ENCODE data around the gene NRXN3. TPM values are rescaled to one million over a fixed set of nuclear protein-coding genes. Genes with fewer than 3 reads are reported as not detected.

The NRXN3 gene
- total RNA-seq, 5 donors from 2014 or later (not counting 1 experiment from before 2014, with no cell fraction given): not detected

DNA sequence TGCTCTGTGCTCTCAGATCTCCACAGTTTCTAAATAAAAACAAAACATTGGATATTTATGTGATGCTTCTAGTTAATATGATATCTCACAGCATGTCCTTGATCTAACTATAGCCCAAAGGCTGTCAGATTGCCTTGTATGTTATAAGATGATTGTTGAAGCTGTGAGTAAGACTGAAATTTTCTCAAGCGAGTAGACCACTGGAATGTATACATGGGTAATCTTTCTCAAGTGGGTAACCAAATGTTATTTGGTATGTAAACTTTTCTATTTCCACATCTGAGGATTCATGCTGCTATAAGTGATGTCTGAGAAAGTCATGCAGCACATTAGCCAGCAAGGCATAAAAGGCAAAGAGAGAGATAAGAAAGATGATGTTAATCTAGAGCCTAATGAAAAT, 886.7 kb downstream of the NRXN3 start:
- no peak overlapping the region for H3K4me3 Mint-ChIP-seq
- 80% methylated on average over 1 of the region's 1 CpG for WGBS (ENCODE audit: insufficient coverage)
- peaks cover 0 to 15% (median 9%) of the 10 kb centered on the region in 3 donors for H3K9me3 Mint-ChIP-seq
- no peak overlapping the region for H3K4me3 ChIP-seq (ENCODE audit: control insufficient read depth in 1 of 2, extremely low read depth in 1 of 2, low read length in 1 of 2)
- H3K4me1 ChIP-seq (ENCODE audit: control insufficient read depth in 1 of 2, extremely low read depth in 1 of 2, insufficient read depth in 2 of 2, low read length in 2 of 2): no peaks in the 10 kb centered on the region
- no peak for DNase-seq
- no peaks in the 10 kb centered on the region for H3K36me3 Mint-ChIP-seq
- H3K9me3 ChIP-seq: no peaks in the 10 kb centered on the region
- ATAC-seq (replicated peaks in 1 of 4): no peak
- H3K27me3 Mint-ChIP-seq: no peaks in the 10 kb centered on the region
- no peaks in the 10 kb centered on the region for H3K27me3 ChIP-seq (replicated peaks in 1 of 2; ENCODE audit: control insufficient read depth in 2 of 2, extremely low read depth in 1 of 2, insufficient read depth in 2 of 2, low read length in 1 of 2)
- H3K27ac ChIP-seq (ENCODE audit: low read length): no peak overlapping the region
- POLR2A ChIA-PET: no interaction called here
- CTCF ChIA-PET: interaction anchor here in 1 of 2 donors (0.9 kb wide), 1 partner anchor 123 kb away, joined by 5 read pairs; no protein-coding TSS in a partner anchor
- H3K27ac Mint-ChIP-seq: no peak overlapping the region
- H3K4me1 Mint-ChIP-seq: no peaks in the 10 kb centered on the region
- no peaks in the 10 kb centered on the region for H3K36me3 ChIP-seq (ENCODE audit: control insufficient read depth in 2 of 2, extremely low read depth in 1 of 2, insufficient read depth in 1 of 2, low read length in 1 of 2)

- no peak overlapping the region for H3K4me3 Mint-ChIP-seq
- ChIA-PET CTCF (interaction anchor here in 1 of 2 donors (0.9 kb wide), 1 partner anchor 123 kb away, joined by 5 read pairs; no protein-coding TSS in a partner anchor), POLR2A (no interaction called here)
- Histone ChIP-seq H3K36me3 (ENCODE audit: control insufficient read depth in 2 of 2, extremely low read depth in 1 of 2, insufficient read depth in 1 of 2, low read length in 1 of 2) (no peaks in the 10 kb centered on the region), H3K27me3 (replicated peaks in 1 of 2; ENCODE audit: control insufficient read depth in 2 of 2, extremely low read depth in 1 of 2, insufficient read depth in 2 of 2, low read length in 1 of 2) (no peaks in the 10 kb centered on the region), H3K4me1 (ENCODE audit: control insufficient read depth in 1 of 2, extremely low read depth in 1 of 2, insufficient read depth in 2 of 2, low read length in 2 of 2) (no peaks in the 10 kb centered on the region), H3K9me3 (no peaks in the 10 kb centered on the region), H3K4me3 (ENCODE audit: control insufficient read depth in 1 of 2, extremely low read depth in 1 of 2, low read length in 1 of 2) (no peak overlapping the region), H3K27ac (ENCODE audit: low read length) (no peak overlapping the region)
- H3K27ac Mint-ChIP-seq: no peak overlapping the region
- ATAC-seq (replicated peaks in 1 of 4) (no peak), DNase-seq (no peak)
- H3K4me1 Mint-ChIP-seq: no peaks in the 10 kb centered on the region
- peaks cover 0 to 15% (median 9%) of the 10 kb centered on the region in 3 donors for H3K9me3 Mint-ChIP-seq
- H3K36me3 Mint-ChIP-seq: no peaks in the 10 kb centered on the region
- no peaks in the 10 kb centered on the region for H3K27me3 Mint-ChIP-seq
- no CpG with 5 or more reads among the region's 2 CpGs for WGBS (ENCODE audit: insufficient coverage)
Measured at GRCh38 chr14:79057333-79057732, 887.2 kb downstream of the NRXN3 start.

DNA sequence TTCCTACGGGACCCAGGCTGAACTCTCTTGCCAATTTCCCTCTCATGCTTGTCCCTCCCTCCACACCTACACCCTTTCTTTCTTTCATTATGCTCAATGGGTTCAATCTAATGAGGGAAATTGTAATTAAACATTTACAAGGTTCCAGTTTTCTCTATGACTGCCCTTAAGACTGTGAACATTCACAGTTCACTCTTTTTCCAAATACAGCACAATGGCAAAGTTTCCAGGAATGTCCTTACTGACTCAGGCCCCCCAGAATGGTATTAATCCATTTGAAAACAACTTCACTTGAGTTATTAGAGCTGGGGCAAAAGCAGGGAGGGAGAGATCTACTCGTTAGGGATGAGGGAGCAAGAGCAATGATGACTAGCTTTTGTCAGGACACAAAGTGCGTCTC, 892.1 kb downstream of the NRXN3 start:
- no CpG with 5 or more reads among the region's 3 CpGs for WGBS (ENCODE audit: insufficient coverage)
- H3K9me3 Mint-ChIP-seq: peaks cover 0 to 9% (median 9%) of the 10 kb centered on the region in 3 donors
- ChIA-PET POLR2A (no interaction called here), CTCF (no interaction called here)
- no peaks in the 10 kb centered on the region for H3K36me3 ChIP-seq (ENCODE audit: control insufficient read depth in 2 of 2, extremely low read depth in 1 of 2, insufficient read depth in 1 of 2, low read length in 1 of 2)
- ATAC-seq (replicated peaks in 1 of 4) (no peak), DNase-seq (no peak)
- H3K27ac ChIP-seq (ENCODE audit: low read length): no peak overlapping the region
- no peaks in the 10 kb centered on the region for H3K4me1 Mint-ChIP-seq
- no peak overlapping the region for H3K4me3 ChIP-seq (ENCODE audit: control insufficient read depth in 1 of 2, extremely low read depth in 1 of 2, low read length in 1 of 2)
- no peaks in the 10 kb centered on the region for H3K27me3 Mint-ChIP-seq
- no peaks in the 10 kb centered on the region for H3K4me1 ChIP-seq (ENCODE audit: control insufficient read depth in 1 of 2, extremely low read depth in 1 of 2, insufficient read depth in 2 of 2, low read length in 2 of 2)
- H3K4me3 Mint-ChIP-seq: no peak overlapping the region
- H3K27ac Mint-ChIP-seq: no peak overlapping the region
- H3K9me3 ChIP-seq: no peaks in the 10 kb centered on the region
- H3K36me3 Mint-ChIP-seq: no peaks in the 10 kb centered on the region
- H3K27me3 ChIP-seq (replicated peaks in 1 of 2; ENCODE audit: control insufficient read depth in 2 of 2, extremely low read depth in 1 of 2, insufficient read depth in 2 of 2, low read length in 1 of 2): no peaks in the 10 kb centered on the region

GRCh38 chr14:79064214-79064613, 894.0 kb downstream of the NRXN3 start:
- WGBS (ENCODE audit: insufficient coverage): 20% methylated on average over 1 of the region's 2 CpGs
- H3K4me1 ChIP-seq (ENCODE audit: control insufficient read depth in 1 of 2, extremely low read depth in 1 of 2, insufficient read depth in 2 of 2, low read length in 2 of 2): no peaks in the 10 kb centered on the region
- no peaks in the 10 kb centered on the region for H3K27me3 ChIP-seq (replicated peaks in 1 of 2; ENCODE audit: control insufficient read depth in 2 of 2, extremely low read depth in 1 of 2, insufficient read depth in 2 of 2, low read length in 1 of 2)
- ChIA-PET CTCF (interaction anchor here in 1 of 2 donors (0.6 kb wide), 1 partner anchor 17 kb away, joined by 3 read pairs; no protein-coding TSS in a partner anchor), POLR2A (no interaction called here)
- no peak overlapping the region for H3K4me3 ChIP-seq (ENCODE audit: control insufficient read depth in 1 of 2, extremely low read depth in 1 of 2, low read length in 1 of 2)
- H3K9me3 ChIP-seq: no peaks in the 10 kb centered on the region
- Mint-ChIP-seq H3K27ac (no peak overlapping the region), H3K9me3 (peaks cover 0 to 4% (median 3%) of the 10 kb centered on the region in 3 donors), H3K36me3 (no peaks in the 10 kb centered on the region), H3K27me3 (no peaks in the 10 kb centered on the region), H3K4me1 (no peaks in the 10 kb centered on the region), H3K4me3 (no peak overlapping the region)
- ATAC-seq (replicated peaks in 1 of 4) (no peak), DNase-seq (no peak)
- H3K27ac ChIP-seq (ENCODE audit: low read length): no peak overlapping the region
- no peaks in the 10 kb centered on the region for H3K36me3 ChIP-seq (ENCODE audit: control insufficient read depth in 2 of 2, extremely low read depth in 1 of 2, insufficient read depth in 1 of 2, low read length in 1 of 2)

GRCh38 chr14:79074510-79074909, 904.3 kb downstream of the NRXN3 start:
- DNase-seq (no peak), ATAC-seq (replicated peaks in 1 of 4) (no peak)
- peaks cover 0 to 8% (median 2%) of the 10 kb centered on the region in 3 donors for H3K9me3 Mint-ChIP-seq
- Histone ChIP-seq H3K27ac (ENCODE audit: low read length) (no peak overlapping the region), H3K9me3 (no peaks in the 10 kb centered on the region), H3K4me3 (ENCODE audit: control insufficient read depth in 1 of 2, extremely low read depth in 1 of 2, low read length in 1 of 2) (no peak overlapping the region), H3K27me3 (replicated peaks in 1 of 2; ENCODE audit: control insufficient read depth in 2 of 2, extremely low read depth in 1 of 2, insufficient read depth in 2 of 2, low read length in 1 of 2) (no peaks in the 10 kb centered on the region), H3K4me1 (ENCODE audit: control insufficient read depth in 1 of 2, extremely low read depth in 1 of 2, insufficient read depth in 2 of 2, low read length in 2 of 2) (no peaks in the 10 kb centered on the region), H3K36me3 (ENCODE audit: control insufficient read depth in 2 of 2, extremely low read depth in 1 of 2, insufficient read depth in 1 of 2, low read length in 1 of 2) (no peaks in the 10 kb centered on the region)
- H3K27me3 Mint-ChIP-seq: peaks cover 0 to 2% of the 10 kb centered on the region in 2 donors
- ChIA-PET POLR2A (no interaction called here), CTCF (no interaction called here)
- no peak overlapping the region for H3K27ac Mint-ChIP-seq
- no peak overlapping the region for H3K4me3 Mint-ChIP-seq
- no peaks in the 10 kb centered on the region for H3K4me1 Mint-ChIP-seq
- no peaks in the 10 kb centered on the region for H3K36me3 Mint-ChIP-seq
- no CpG with 5 or more reads among the region's 2 CpGs for WGBS (ENCODE audit: insufficient coverage)

- no peaks in the 10 kb centered on the region for H3K36me3 ChIP-seq (ENCODE audit: control insufficient read depth in 2 of 2, extremely low read depth in 1 of 2, insufficient read depth in 1 of 2, low read length in 1 of 2)
- no peak overlapping the region for H3K4me3 Mint-ChIP-seq
- ATAC-seq (replicated peaks in 1 of 4) (no peak), DNase-seq (no peak)
- H3K36me3 Mint-ChIP-seq: no peaks in the 10 kb centered on the region
- H3K4me1 ChIP-seq (ENCODE audit: control insufficient read depth in 1 of 2, extremely low read depth in 1 of 2, insufficient read depth in 2 of 2, low read length in 2 of 2): no peaks in the 10 kb centered on the region
- H3K27ac ChIP-seq (ENCODE audit: low read length): no peak overlapping the region
- ChIA-PET POLR2A (no interaction called here), CTCF (no interaction called here)
- no peak overlapping the region for H3K4me3 ChIP-seq (ENCODE audit: control insufficient read depth in 1 of 2, extremely low read depth in 1 of 2, low read length in 1 of 2)
- H3K9me3 Mint-ChIP-seq: peaks cover 2 to 6% (median 5%) of the 10 kb centered on the region in 3 donors
- H3K27ac Mint-ChIP-seq: no peak overlapping the region
- peaks cover 0 to under 1% of the 10 kb centered on the region in 2 donors for H3K27me3 Mint-ChIP-seq
- no peaks in the 10 kb centered on the region for H3K27me3 ChIP-seq (replicated peaks in 1 of 2; ENCODE audit: control insufficient read depth in 2 of 2, extremely low read depth in 1 of 2, insufficient read depth in 2 of 2, low read length in 1 of 2)
- H3K4me1 Mint-ChIP-seq: no peaks in the 10 kb centered on the region
- no peaks in the 10 kb centered on the region for H3K9me3 ChIP-seq
Measured at GRCh38 chr14:79076428-79076827, 906.3 kb downstream of the NRXN3 start.

DNA sequence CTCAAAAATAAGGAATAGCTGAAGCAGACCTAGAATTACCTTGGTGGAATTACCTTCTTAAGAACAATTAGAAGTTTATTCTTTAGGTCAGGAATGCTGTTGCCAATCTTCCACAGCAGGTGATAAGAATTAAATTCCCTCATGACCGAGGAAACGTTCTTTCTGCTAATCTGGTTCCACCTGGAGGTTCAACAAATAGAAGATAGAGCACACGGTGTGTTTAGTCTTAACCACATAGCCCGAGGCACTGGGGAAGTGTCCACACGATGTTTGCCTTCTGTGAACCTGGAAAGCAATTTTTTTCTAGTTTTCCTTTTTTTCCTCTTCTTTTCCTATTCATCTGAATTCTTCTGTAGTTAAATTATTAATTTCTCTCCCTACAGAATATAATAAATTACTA, 906.9 kb downstream of the NRXN3 start:
- Histone ChIP-seq H3K27ac (ENCODE audit: low read length) (no peak overlapping the region), H3K36me3 (ENCODE audit: control insufficient read depth in 2 of 2, extremely low read depth in 1 of 2, insufficient read depth in 1 of 2, low read length in 1 of 2) (no peaks in the 10 kb centered on the region), H3K27me3 (replicated peaks in 1 of 2; ENCODE audit: control insufficient read depth in 2 of 2, extremely low read depth in 1 of 2, insufficient read depth in 2 of 2, low read length in 1 of 2) (no peaks in the 10 kb centered on the region), H3K4me3 (ENCODE audit: control insufficient read depth in 1 of 2, extremely low read depth in 1 of 2, low read length in 1 of 2) (no peak overlapping the region), H3K9me3 (no peaks in the 10 kb centered on the region), H3K4me1 (ENCODE audit: control insufficient read depth in 1 of 2, extremely low read depth in 1 of 2, insufficient read depth in 2 of 2, low read length in 2 of 2) (no peaks in the 10 kb centered on the region)
- Mint-ChIP-seq H3K27me3 (no peaks in the 10 kb centered on the region), H3K4me3 (no peak overlapping the region), H3K4me1 (no peaks in the 10 kb centered on the region), H3K36me3 (no peaks in the 10 kb centered on the region), H3K9me3 (peaks cover 2 to 4% (median 4%) of the 10 kb centered on the region in 3 donors), H3K27ac (no peak overlapping the region)
- ChIA-PET CTCF (no interaction called here), POLR2A (no interaction called here)
- DNase-seq: no peak
- 72% methylated on average over 5 of the region's 5 CpGs for WGBS (ENCODE audit: insufficient coverage)
- ATAC-seq (replicated peaks in 1 of 4): no peak
